Measurements from ENCODE around the gene SNX17.

- no peak; the same call in 1 of the 2 replicates for TF ChIP-seq SP1 (IDR thresholded peaks at IDR 0.05)
- no peak for TF ChIP-seq TARDBP (IDR thresholded peaks at IDR 0.05)
- TF ChIP-seq SUZ12 (IDR thresholded peaks at IDR 0.05): no peak
- no peak for TF ChIP-seq FOXK2 (IDR thresholded peaks at IDR 0.05)
- TF ChIP-seq NFRKB (IDR thresholded peaks at IDR 0.05): no peak
- TF ChIP-seq HDGF (IDR thresholded peaks at IDR 0.05; ENCODE audit: borderline replicate concordance): peak; percentile 6; the same call in 1 of the 2 replicates
- TF ChIP-seq PKNOX1 (IDR thresholded peaks at IDR 0.05): no peak
- TF ChIP-seq ELF4 (IDR thresholded peaks at IDR 0.05): peak; percentile 64
- no peak for TF ChIP-seq ARNT (IDR thresholded peaks at IDR 0.05)
- TF ChIP-seq FOXM1 (IDR thresholded peaks at IDR 0.05; ENCODE audit: borderline replicate concordance): no peak
- no peak for TF ChIP-seq BHLHE40 (IDR thresholded peaks at IDR 0.05; ENCODE audit: borderline replicate concordance)
- TF ChIP-seq ZNF384 (IDR thresholded peaks at IDR 0.05): no peak
These were observed at the start of gene SNX17, which contains the start of gene EIF2B4 for GRCh38 chr2:27370026-27370815.
